ENCODE results near the gene GPC5. TPM values are rescaled to one million over a fixed set of nuclear protein-coding genes. Genes with fewer than 3 reads are reported as not detected.

Gene GPC5
- total and polyA plus RNA-seq, 2 of the 8 experiments (the other 6 are each of a cell fraction or from before 2014, with no cell fraction given) = 0.20 to 0.39 TPM

- TF ChIP-seq RAD21 (IDR thresholded peaks at IDR 0.05 in 1 of 2, conservative IDR thresholded peaks at IDR 0.05 in 1 of 2; ENCODE audit: low read depth in 2 of 2, low read length in 2 of 2) (no peak), CBX5 (IDR thresholded peaks at IDR 0.05; ENCODE audit: low read depth, low read length) (no peak), TAF7 (optimal IDR thresholded peaks at IDR 0.05; ENCODE audit: borderline replicate concordance, low read depth, low read length) (no peak), ASH2L (IDR thresholded peaks at IDR 0.05; ENCODE audit: low read length) (no peak), RXRA (IDR thresholded peaks at IDR 0.05; ENCODE audit: insufficient read depth, low read depth, low read length) (no peak), POLR2AphosphoS5 (IDR thresholded peaks at IDR 0.05; ENCODE audit: low read depth, low read length) (no peak), FOSL1 (IDR thresholded peaks at IDR 0.05; ENCODE audit: insufficient read depth, low read depth, low read length) (no peak)
Observed at GRCh38 chr13:92657565-92657964, 1259.1 kb downstream of the GPC5 start (continued).

Measured in H1 (cell line).